Activated T-helper 17 cell treated with anti-CD3 and anti-CD28 coated beads, Interleukin-2, amount 50 U/mL, for 72 hours (primary cell): ENCODE results near the gene ALOX5AP. TPM values are rescaled to one million over a fixed set of nuclear protein-coding genes. Genes with fewer than 3 reads are reported as not detected.
A peak's percentile ranks its signal among the peaks of the same experiment; 100 is the strongest.

Experiments
- ATAC-seq: fragments of 150-1000 bp; cut with Tn5 transposase; replicated peaks from 2 replicates; pipeline ENCODE4 v1.10.0; 2021; ENCODE audit warnings: mild to moderate bottlenecking, moderate library complexity
- H3K27ac Mint-ChIP-seq: one replicate; pipeline ENCODE4 v1.8.0; 2022; ENCODE audit warnings: mixed read lengths
- H3K27me3 Mint-ChIP-seq: one replicate; pipeline ENCODE4 v1.8.0; 2022; ENCODE audit warnings: mixed read lengths
- H3K36me3 Mint-ChIP-seq: one replicate; pipeline ENCODE4 v1.8.0; 2022; ENCODE audit warnings: low read depth, mild to moderate bottlenecking, mixed read lengths
- H3K4me1 Mint-ChIP-seq: one replicate; pipeline ENCODE4 v1.8.0; 2022; ENCODE audit warnings: mixed read lengths
- H3K4me3 Mint-ChIP-seq: one replicate; pipeline ENCODE4 v1.8.0; 2022; ENCODE audit warnings: mild to moderate bottlenecking, mixed read lengths
- H3K9me3 Mint-ChIP-seq: one replicate; pipeline ENCODE4 v1.8.0; 2022; ENCODE audit warnings: mixed read lengths
- total RNA-seq, 2 donors: library from RNA; stranded (reverse); gene quantifications; one replicate each; pipeline ENCODE4 v1.2.3, GENCODE V29; 2022

The ALOX5AP gene
- total RNA-seq, 2 donors from 2014 or later, result 33.7 to 62.5 TPM

- H3K27me3 Mint-ChIP-seq, result no peaks in the 10 kb centered on the region
- H3K9me3 Mint-ChIP-seq, result no peaks in the 10 kb centered on the region
- no peak for ATAC-seq
- no peak overlapping the region for H3K27ac Mint-ChIP-seq
- H3K4me3 Mint-ChIP-seq, result no peak overlapping the region
- no peaks in the 10 kb centered on the region for H3K36me3 Mint-ChIP-seq
- no peaks in the 10 kb centered on the region for H3K4me1 Mint-ChIP-seq
Measured at GRCh38 chr13:30705680-30706079, 29.7 kb upstream of the ALOX5AP start.

GRCh38 chr13:30708541-30708940 lies 26.8 kb upstream of the ALOX5AP start:
- Mint-ChIP-seq H3K4me1 (peaks cover 14% of the 10 kb centered on the region), H3K36me3 (no peaks in the 10 kb centered on the region), H3K27me3 (no peaks in the 10 kb centered on the region), H3K9me3 (no peaks in the 10 kb centered on the region), H3K4me3 (no peak overlapping the region), H3K27ac (no peak overlapping the region)
- ATAC-seq, result no peak

- H3K9me3 Mint-ChIP-seq, result no peaks in the 10 kb centered on the region
- H3K4me1 Mint-ChIP-seq, result peaks cover 14% of the 10 kb centered on the region
- H3K27me3 Mint-ChIP-seq, result no peaks in the 10 kb centered on the region
- H3K36me3 Mint-ChIP-seq, result no peaks in the 10 kb centered on the region
- no peak overlapping the region for H3K27ac Mint-ChIP-seq
- no peak for ATAC-seq
- no peak overlapping the region for H3K4me3 Mint-ChIP-seq
Measured at GRCh38 chr13:30710442-30710841, 24.9 kb upstream of the ALOX5AP start.

GRCh38 chr13:30711375-30711774 lies 24.0 kb upstream of the ALOX5AP start:
- no peaks in the 10 kb centered on the region for H3K36me3 Mint-ChIP-seq
- H3K4me3 Mint-ChIP-seq, result no peak overlapping the region
- no peaks in the 10 kb centered on the region for H3K27me3 Mint-ChIP-seq
- H3K27ac Mint-ChIP-seq, result peak overlapping the region; percentile 55
- no peaks in the 10 kb centered on the region for H3K9me3 Mint-ChIP-seq
- peaks cover 14% of the 10 kb centered on the region for H3K4me1 Mint-ChIP-seq
- peak; percentile 96 for ATAC-seq

- no peaks in the 10 kb centered on the region for H3K36me3 Mint-ChIP-seq
- H3K27me3 Mint-ChIP-seq, result no peaks in the 10 kb centered on the region
- no peaks in the 10 kb centered on the region for H3K9me3 Mint-ChIP-seq
- no peak overlapping the region for H3K4me3 Mint-ChIP-seq
- H3K4me1 Mint-ChIP-seq, result peaks cover 14% of the 10 kb centered on the region
- H3K27ac Mint-ChIP-seq, result peak overlapping the region; percentile 55
- no peak for ATAC-seq
Measured at GRCh38 chr13:30711837-30712236, 23.5 kb upstream of the ALOX5AP start.

GRCh38 chr13:30712536-30713532 lies 22.5 kb upstream of the ALOX5AP start:
- Mint-ChIP-seq H3K27me3 (no peaks in the 10 kb centered on the region), H3K4me1 (peaks cover 14% of the 10 kb centered on the region), H3K4me3 (no peak overlapping the region), H3K9me3 (no peaks in the 10 kb centered on the region), H3K36me3 (no peaks in the 10 kb centered on the region), H3K27ac (peak overlapping the region; percentile 54)
- ATAC-seq, result peak; percentile 33

GRCh38 chr13:30714629-30715371 lies 20.5 kb upstream of the ALOX5AP start:
- Mint-ChIP-seq H3K36me3 (no peaks in the 10 kb centered on the region), H3K9me3 (no peaks in the 10 kb centered on the region), H3K4me3 (no peak overlapping the region), H3K27me3 (no peaks in the 10 kb centered on the region), H3K4me1 (peaks cover 14% of the 10 kb centered on the region), H3K27ac (no peak overlapping the region)
- ATAC-seq, result no peak

- Mint-ChIP-seq H3K4me1 (peaks cover 14% of the 10 kb centered on the region), H3K9me3 (no peaks in the 10 kb centered on the region), H3K27me3 (no peaks in the 10 kb centered on the region), H3K27ac (no peak overlapping the region), H3K4me3 (no peak overlapping the region), H3K36me3 (no peaks in the 10 kb centered on the region)
- no peak for ATAC-seq
Measured at GRCh38 chr13:30715372-30715756, 20.0 kb upstream of the ALOX5AP start.

- no peak for ATAC-seq
- no peaks in the 10 kb centered on the region for H3K9me3 Mint-ChIP-seq
- peaks cover 14% of the 10 kb centered on the region for H3K4me1 Mint-ChIP-seq
- no peaks in the 10 kb centered on the region for H3K36me3 Mint-ChIP-seq
- H3K27ac Mint-ChIP-seq, result no peak overlapping the region
- no peak overlapping the region for H3K4me3 Mint-ChIP-seq
- no peaks in the 10 kb centered on the region for H3K27me3 Mint-ChIP-seq
Measured at GRCh38 chr13:30715837-30716236, 19.5 kb upstream of the ALOX5AP start.

- H3K36me3 Mint-ChIP-seq, result no peaks in the 10 kb centered on the region
- no peak overlapping the region for H3K27ac Mint-ChIP-seq
- no peaks in the 10 kb centered on the region for H3K4me1 Mint-ChIP-seq
- no peaks in the 10 kb centered on the region for H3K9me3 Mint-ChIP-seq
- ATAC-seq, result no peak
- no peak overlapping the region for H3K4me3 Mint-ChIP-seq
- no peaks in the 10 kb centered on the region for H3K27me3 Mint-ChIP-seq
Measured at GRCh38 chr13:30718661-30719524, 16.4 kb upstream of the ALOX5AP start.

GRCh38 chr13:30719525-30719914 lies 15.8 kb upstream of the ALOX5AP start:
- no peak for ATAC-seq
- Mint-ChIP-seq H3K4me3 (no peak overlapping the region), H3K36me3 (no peaks in the 10 kb centered on the region), H3K4me1 (no peaks in the 10 kb centered on the region), H3K9me3 (no peaks in the 10 kb centered on the region), H3K27me3 (no peaks in the 10 kb centered on the region), H3K27ac (no peak overlapping the region)

GRCh38 chr13:30720172-30720869 lies 15.0 kb upstream of the ALOX5AP start:
- peaks cover 4% of the 10 kb centered on the region for H3K9me3 Mint-ChIP-seq
- H3K27ac Mint-ChIP-seq, result no peak overlapping the region
- no peak overlapping the region for H3K4me3 Mint-ChIP-seq
- no peaks in the 10 kb centered on the region for H3K36me3 Mint-ChIP-seq
- ATAC-seq, result peak; percentile 49
- H3K27me3 Mint-ChIP-seq, result no peaks in the 10 kb centered on the region
- H3K4me1 Mint-ChIP-seq, result no peaks in the 10 kb centered on the region

GRCh38 chr13:30721936-30722335 lies 13.4 kb upstream of the ALOX5AP start:
- no peaks in the 10 kb centered on the region for H3K27me3 Mint-ChIP-seq
- no peak for ATAC-seq

GRCh38 chr13:30722361-30722760 lies 13.0 kb upstream of the ALOX5AP start:
- no peaks in the 10 kb centered on the region for H3K27me3 Mint-ChIP-seq
- H3K27ac Mint-ChIP-seq, result no peak overlapping the region
- peaks cover 4% of the 10 kb centered on the region for H3K9me3 Mint-ChIP-seq
- H3K36me3 Mint-ChIP-seq, result no peaks in the 10 kb centered on the region
- no peak for ATAC-seq
- H3K4me3 Mint-ChIP-seq, result no peak overlapping the region
- no peaks in the 10 kb centered on the region for H3K4me1 Mint-ChIP-seq

More at GRCh38 chr13:30721936-30722335, 13.4 kb upstream of the ALOX5AP start:
- no peak overlapping the region for H3K27ac Mint-ChIP-seq
- H3K36me3 Mint-ChIP-seq, result no peaks in the 10 kb centered on the region
- no peak overlapping the region for H3K4me3 Mint-ChIP-seq
- H3K9me3 Mint-ChIP-seq, result peaks cover 4% of the 10 kb centered on the region
- H3K4me1 Mint-ChIP-seq, result no peaks in the 10 kb centered on the region
